ENCODE data around the gene RREB1. TPM values are rescaled to one million over a fixed set of nuclear protein-coding genes. Genes with fewer than 3 reads are reported as not detected.

RREB1 gene
- total RNA-seq, 1 experiment from 2014 or later, result 35.8 TPM

DNA sequence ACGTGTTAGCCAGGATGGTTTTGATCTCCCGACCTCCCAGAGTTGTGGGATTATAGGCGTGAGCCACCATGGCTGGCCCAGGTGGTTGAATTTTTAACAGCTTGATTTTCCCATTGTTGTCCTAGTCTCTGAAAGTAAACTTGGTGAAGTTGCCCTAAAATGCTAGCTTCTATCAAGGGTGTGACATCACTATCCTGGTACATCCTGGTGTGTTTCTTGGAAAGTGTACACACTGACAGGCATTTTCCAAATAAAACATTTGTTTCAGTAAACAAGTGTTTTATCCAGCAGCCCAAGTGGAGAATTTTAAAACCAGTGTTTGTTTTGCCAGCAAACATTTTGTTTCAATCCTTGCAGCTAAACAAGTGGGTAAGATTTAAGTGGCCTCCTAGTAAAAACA is 40.5 kb upstream of the RREB1 start:
- no peak overlapping the region for H2AFZ ChIP-seq (ENCODE audit: low read length)
- no peak overlapping the region for H2BK20ac ChIP-seq (ENCODE audit: low read depth, low read length, poor library complexity, severe bottlenecking)
- no peak overlapping the region for H3K27ac ChIP-seq (ENCODE audit: insufficient read length, low read depth, low read length)
- no peaks in the 10 kb centered on the region for H3K9me3 ChIP-seq (ENCODE audit: control insufficient read depth, low read depth, low read length)
- no peak overlapping the region for H2AK5ac ChIP-seq (ENCODE audit: insufficient read length, low read length)
- H3T11ph ChIP-seq (ENCODE audit: low read length), result no peak overlapping the region
- H3K4me1 ChIP-seq (ENCODE audit: insufficient read depth, low read length), result no peaks in the 10 kb centered on the region
- H3K23me2 ChIP-seq (ENCODE audit: insufficient read length, low read depth, low read length, poor library complexity, severe bottlenecking), result no peaks in the 10 kb centered on the region
- H3K79me1 ChIP-seq (ENCODE audit: insufficient read depth, low read depth, low read length, poor library complexity, severe bottlenecking), result no peaks in the 10 kb centered on the region
- no peak overlapping the region for H4K5ac ChIP-seq (ENCODE audit: insufficient read length, low read depth, low read length)
- no peak overlapping the region for H4K8ac ChIP-seq (replicated peaks; ENCODE audit: insufficient read length, low read depth, low read length)
- H3K23ac ChIP-seq (ENCODE audit: insufficient read length, low read depth, low read length), result no peak overlapping the region
- Mint-ChIP-seq H3K9me3 (no peaks in the 10 kb centered on the region), H3K4me1 (no peaks in the 10 kb centered on the region), H3K27ac (no peak overlapping the region), H3K4me3 (no peak overlapping the region), H3K36me3 (ENCODE audit: insufficient read depth in 1 of 3, low read depth in 3 of 3) (no peaks in the 10 kb centered on the region), H3K27me3 (ENCODE audit: low read depth) (no peaks in the 10 kb centered on the region; the same call in 1 of the 2 replicates)
- TF ChIP-seq, protein P1, sequence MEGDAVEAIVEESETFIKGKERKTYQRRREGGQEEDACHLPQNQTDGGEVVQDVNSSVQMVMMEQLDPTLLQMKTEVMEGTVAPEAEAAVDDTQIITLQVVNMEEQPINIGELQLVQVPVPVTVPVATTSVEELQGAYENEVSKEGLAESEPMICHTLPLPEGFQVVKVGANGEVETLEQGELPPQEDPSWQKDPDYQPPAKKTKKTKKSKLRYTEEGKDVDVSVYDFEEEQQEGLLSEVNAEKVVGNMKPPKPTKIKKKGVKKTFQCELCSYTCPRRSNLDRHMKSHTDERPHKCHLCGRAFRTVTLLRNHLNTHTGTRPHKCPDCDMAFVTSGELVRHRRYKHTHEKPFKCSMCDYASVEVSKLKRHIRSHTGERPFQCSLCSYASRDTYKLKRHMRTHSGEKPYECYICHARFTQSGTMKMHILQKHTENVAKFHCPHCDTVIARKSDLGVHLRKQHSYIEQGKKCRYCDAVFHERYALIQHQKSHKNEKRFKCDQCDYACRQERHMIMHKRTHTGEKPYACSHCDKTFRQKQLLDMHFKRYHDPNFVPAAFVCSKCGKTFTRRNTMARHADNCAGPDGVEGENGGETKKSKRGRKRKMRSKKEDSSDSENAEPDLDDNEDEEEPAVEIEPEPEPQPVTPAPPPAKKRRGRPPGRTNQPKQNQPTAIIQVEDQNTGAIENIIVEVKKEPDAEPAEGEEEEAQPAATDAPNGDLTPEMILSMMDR (conservative IDR thresholded peaks at IDR 0.05), result no peak
- H3K4ac ChIP-seq (ENCODE audit: low read depth, low read length), result no peak overlapping the region
- H3K56ac ChIP-seq (ENCODE audit: insufficient read length, low read depth, low read length), result no peak overlapping the region
- no peak overlapping the region for H2BK5ac ChIP-seq (ENCODE audit: insufficient read length, low read length)
- H3K9ac ChIP-seq (ENCODE audit: extremely low read depth, insufficient read length, low read length), result no peak overlapping the region
- no peak overlapping the region for H2BK120ac ChIP-seq (ENCODE audit: low read depth, low read length, poor library complexity, severe bottlenecking)
- no CpG with 5 or more reads among the region's 3 CpGs for WGBS (ENCODE audit: extremely low coverage, insufficient read length, low lambda C conversion rate)
- no peaks in the 10 kb centered on the region for H4K20me1 ChIP-seq (ENCODE audit: control insufficient read depth, insufficient read depth, insufficient read length)
- H3K79me2 ChIP-seq (ENCODE audit: insufficient read depth, low read length), result no peaks in the 10 kb centered on the region
- H3K4me2 ChIP-seq (ENCODE audit: insufficient read depth, insufficient read length, low read length), result no peak overlapping the region
- DNase-seq, result no peak
- no peaks in the 10 kb centered on the region for H3K27me3 ChIP-seq (ENCODE audit: insufficient read depth, low read length)
- no peak overlapping the region for H3K18ac ChIP-seq (ENCODE audit: insufficient read length, low read depth, low read length)
- no peak overlapping the region for H3K14ac ChIP-seq (ENCODE audit: insufficient read depth, low read length)
- H2BK15ac ChIP-seq (ENCODE audit: low read depth, low read length), result no peak overlapping the region
- H2BK12ac ChIP-seq (ENCODE audit: insufficient read length, low read depth, low read length), result no peak overlapping the region
- H4K91ac ChIP-seq (ENCODE audit: insufficient read length, low read depth, low read length), result no peak overlapping the region

Data from H9 (cell line).